ENCODE measurements around the gene RNASEH2C. TPM values are rescaled to one million over a fixed set of nuclear protein-coding genes. Genes with fewer than 3 reads are reported as not detected.

Gene RNASEH2C
- total and polyA plus RNA-seq, 10 of the 15 experiments (the other 5 are each of a cell fraction or from before 2014, with no cell fraction given), result 5.0 to 160 (median 47.1) TPM

DNA sequence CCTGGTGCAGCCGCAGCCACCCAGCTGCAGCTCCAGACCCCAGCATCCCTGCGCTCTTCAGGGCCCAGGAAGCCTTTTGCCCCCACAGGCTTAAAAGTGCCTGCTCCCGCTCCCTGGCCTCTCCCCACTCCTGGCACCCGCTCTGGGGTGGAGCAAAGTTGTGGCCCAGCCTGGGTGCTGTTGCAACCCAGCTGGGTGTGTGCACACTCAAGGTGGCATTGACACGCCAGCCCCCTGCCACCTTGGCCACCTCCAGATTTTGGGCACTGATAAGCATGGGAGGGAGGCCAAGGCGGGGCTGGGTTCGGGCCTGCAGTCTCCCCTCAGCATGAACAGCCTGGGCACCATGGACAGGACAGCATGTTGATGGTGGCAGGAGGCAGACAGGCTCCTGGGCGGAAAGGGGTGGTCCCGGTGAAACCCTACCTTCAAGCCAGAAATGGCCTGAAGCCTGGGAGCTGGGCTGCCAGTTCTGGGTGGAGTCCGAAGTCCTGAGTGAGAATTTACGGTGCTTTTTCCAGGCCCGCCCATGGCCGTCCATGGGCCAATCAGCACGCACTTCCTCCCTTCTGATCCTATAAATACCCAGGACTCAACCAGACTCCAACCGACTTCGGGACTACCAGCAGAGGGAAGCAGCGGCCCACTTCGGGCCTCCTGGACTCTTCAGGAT is 23.6 kb upstream of the RNASEH2C start:
- TF ChIP-seq SPI1 (IDR thresholded peaks at IDR 0.05; ENCODE audit: borderline replicate concordance, insufficient read depth, low read depth, low read length), result peak; percentile 13; the same call in 1 of the 2 replicates
- TF ChIP-seq CTCF (IDR thresholded peaks at IDR 0.05 in 2 of 3, conservative IDR thresholded peaks at IDR 0.05 in 1 of 3; ENCODE audit: control insufficient read depth in 2 of 3, extremely low read depth in 1 of 3, insufficient read depth in 1 of 3, low read depth in 3 of 3, low read length in 3 of 3), result peak in 1 of 3 experiments; percentile 22; a peak in 2 of 6 replicates
- TF ChIP-seq IRF3 (IDR thresholded peaks at IDR 0.05), result no peak
- TF ChIP-seq SMC3 (IDR thresholded peaks at IDR 0.05; ENCODE audit: borderline replicate concordance, low read length), result peak; percentile 8; the same call in 1 of the 2 replicates
- no peak for TF ChIP-seq SIN3A (IDR thresholded peaks at IDR 0.05; ENCODE audit: low read depth, low read length)
- Histone ChIP-seq H3K36me3 (ENCODE audit: control insufficient read depth in 2 of 2, insufficient read depth in 2 of 2, low read length in 1 of 2) (no peaks in the 10 kb centered on the region), H3K4me1 (ENCODE audit: control insufficient read depth, insufficient read depth, low read length) (no peaks in the 10 kb centered on the region), H3K27ac (ENCODE audit: control insufficient read depth, insufficient read depth) (no peak overlapping the region), H3K79me2 (ENCODE audit: control insufficient read depth, insufficient read depth, low read length) (no peaks in the 10 kb centered on the region), H3K9me3 (replicated peaks; ENCODE audit: control insufficient read depth, insufficient read depth, low read length) (no peaks in the 10 kb centered on the region), H2AFZ (ENCODE audit: control insufficient read depth, low read depth, low read length) (no peak overlapping the region), H4K20me1 (ENCODE audit: control insufficient read depth, insufficient read depth) (no peaks in the 10 kb centered on the region), H3K9ac (ENCODE audit: control insufficient read depth, insufficient read depth, low read length) (no peak overlapping the region), H3K27me3 (replicated peaks in 1 of 2; ENCODE audit: control insufficient read depth in 2 of 2, insufficient read depth in 2 of 2, low read length in 1 of 2) (no peaks in the 10 kb centered on the region; a peak in 1 of 4 replicates), H3K4me3 (no peak overlapping the region), H3K4me2 (ENCODE audit: control insufficient read depth, insufficient read depth) (no peak overlapping the region)
- ChIA-PET CTCF (interaction anchor here (0.8 to 1.4 kb wide), 6 partner anchors 17 to 278 kb away, joined by 3 to 9 read pairs (median 4); no protein-coding TSS in a partner anchor), POLR2A (interaction anchor here (0.6 kb wide), 1 partner anchor 143 kb away, joined by 3 read pairs; no protein-coding TSS in a partner anchor), RAD21 (ENCODE audit: unreplicated experiment) (interaction anchor here (1.0 kb wide), 1 partner anchor 35 kb away, joined by 4 read pairs; no protein-coding TSS in a partner anchor), SMC1A (ENCODE audit: uncharacterized antibody, unreplicated experiment) (no interaction called here)
- intact Hi-C loops (cut with micrococcal nuclease; ENCODE audit: unreplicated experiment) (no loop called here), in situ Hi-C loops (cut with MboI) (no loop called here)
- 54% methylated on average over 18 of the region's 18 CpGs for WGBS (ENCODE audit: insufficient coverage, insufficient replicate concordance, low lambda C conversion rate, missing lambda C conversion rate)
- FAIRE-seq (no peak), DNase-seq (ENCODE audit: low read depth, low spot score) (no peak), ATAC-seq (peak; percentile 56)
- no TSS peak for BruUV-seq (replicated peaks)

All from GM12878 (cell line).